GM19043 (cell line): ENCODE data around the gene NXPE3.
"Not testable (repeated sequence)": the region's sequence is repeated elsewhere in the genome, so short reads cannot be mapped to it uniquely, and the experiment has no call there.

Source experiments
- ATAC-seq: cut with Tn5 transposase; IDR thresholded peaks from one replicate; pipeline ENCODE4 v1.9.1; 2021; ENCODE audit warnings: low read depth; ENCODE audit not compliant: unreplicated experiment

NXPE3 gene

DNA sequence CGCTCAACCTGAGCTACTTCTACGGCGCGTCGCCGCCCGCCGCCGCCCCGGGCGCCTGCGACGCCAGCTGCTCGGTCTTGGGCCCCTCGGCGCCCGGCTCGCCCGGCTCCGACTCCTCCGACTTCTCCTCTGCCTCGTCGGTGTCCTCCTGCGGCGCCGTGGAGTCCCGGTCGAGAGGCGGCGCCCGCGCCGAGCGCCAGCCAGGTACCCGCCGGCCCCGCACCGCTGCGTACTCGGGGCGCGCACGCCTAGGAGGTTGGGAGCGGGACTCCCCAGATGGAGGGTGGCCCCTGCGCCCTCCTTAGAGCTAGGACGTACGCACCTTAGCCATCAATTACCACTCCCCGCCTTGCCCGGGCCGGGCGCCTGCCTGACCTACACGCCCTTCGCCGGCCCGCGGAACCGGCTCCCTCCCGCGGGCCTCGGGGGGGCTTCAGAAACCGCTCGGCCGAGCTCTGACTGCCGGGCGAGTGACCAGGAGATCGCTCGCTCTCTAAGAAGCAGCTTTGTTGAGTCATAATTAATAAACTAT, 70.8 kb downstream of the NXPE3 start:
- ATAC-seq = peak; percentile 17

DNA sequence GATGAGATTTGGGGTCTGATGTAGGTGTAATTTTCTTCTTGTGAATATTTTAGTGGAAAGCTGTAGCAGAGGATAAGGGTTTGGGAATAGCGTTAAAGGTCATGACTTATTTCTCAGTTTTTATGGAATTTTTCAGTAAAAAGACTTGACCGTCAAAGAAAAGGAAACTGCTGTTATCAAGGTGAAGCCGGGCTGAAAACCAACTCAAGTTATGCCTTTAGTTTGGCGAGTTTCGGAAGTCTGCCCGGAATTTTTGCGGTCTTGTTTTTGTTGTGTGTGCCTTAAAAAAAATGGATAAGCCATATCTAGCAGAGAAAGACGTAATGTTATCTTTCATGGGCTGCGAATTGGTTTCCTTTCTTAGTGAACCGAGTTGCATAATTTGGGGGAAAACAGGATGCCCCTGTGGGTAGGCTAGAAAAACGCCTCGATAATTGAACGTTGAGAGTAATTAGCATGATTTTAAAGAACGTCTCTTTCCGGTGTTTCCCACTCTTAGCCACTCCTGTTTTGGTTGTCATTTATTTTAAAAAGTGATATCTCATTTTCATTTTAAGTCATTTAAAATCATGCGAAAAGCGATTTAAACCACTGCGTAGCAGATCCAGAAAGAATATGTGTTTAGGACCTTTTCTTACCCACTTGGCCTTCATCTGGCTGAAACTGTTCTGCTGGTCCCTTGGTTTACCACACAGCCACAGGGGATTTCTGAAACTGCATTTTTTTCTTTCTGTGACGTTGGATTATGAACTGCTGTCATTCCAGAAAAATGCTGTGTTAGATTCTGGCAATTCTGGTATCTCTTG, 71.4 kb downstream of the NXPE3 start:
- ATAC-seq = peak; percentile 17

DNA sequence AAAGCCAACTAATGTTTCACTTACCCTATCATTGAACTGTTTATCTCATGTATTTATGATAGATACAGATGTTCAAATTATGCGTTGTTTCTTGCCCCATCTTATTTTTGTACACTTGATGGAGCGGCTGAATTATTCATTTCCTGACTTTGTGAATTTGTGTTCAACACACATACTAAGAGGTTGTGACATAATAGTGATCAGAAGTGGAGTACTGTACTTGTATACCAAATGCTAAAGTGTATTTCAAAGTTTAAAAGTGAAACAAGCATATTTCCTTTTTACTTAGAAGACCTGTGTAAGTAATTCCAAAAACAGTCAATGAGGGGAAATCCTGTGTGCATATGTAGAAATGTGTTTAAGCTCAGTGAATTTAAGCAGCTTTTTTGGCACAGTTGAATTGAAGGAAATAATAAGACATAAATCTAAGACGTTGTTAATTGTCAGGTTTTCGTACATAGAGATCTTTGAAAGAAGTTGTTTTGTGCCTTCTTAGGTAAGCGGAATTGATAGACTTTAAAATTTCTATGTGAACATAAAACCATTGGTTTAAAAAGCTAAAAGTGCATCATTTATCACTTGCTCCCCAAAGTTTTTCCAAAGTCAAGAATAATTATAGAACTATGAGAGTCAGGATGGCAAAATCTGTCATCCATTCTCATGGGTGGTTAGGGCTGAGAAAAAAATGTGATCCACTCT, 72.2 kb downstream of the NXPE3 start:
- no peak for ATAC-seq

DNA sequence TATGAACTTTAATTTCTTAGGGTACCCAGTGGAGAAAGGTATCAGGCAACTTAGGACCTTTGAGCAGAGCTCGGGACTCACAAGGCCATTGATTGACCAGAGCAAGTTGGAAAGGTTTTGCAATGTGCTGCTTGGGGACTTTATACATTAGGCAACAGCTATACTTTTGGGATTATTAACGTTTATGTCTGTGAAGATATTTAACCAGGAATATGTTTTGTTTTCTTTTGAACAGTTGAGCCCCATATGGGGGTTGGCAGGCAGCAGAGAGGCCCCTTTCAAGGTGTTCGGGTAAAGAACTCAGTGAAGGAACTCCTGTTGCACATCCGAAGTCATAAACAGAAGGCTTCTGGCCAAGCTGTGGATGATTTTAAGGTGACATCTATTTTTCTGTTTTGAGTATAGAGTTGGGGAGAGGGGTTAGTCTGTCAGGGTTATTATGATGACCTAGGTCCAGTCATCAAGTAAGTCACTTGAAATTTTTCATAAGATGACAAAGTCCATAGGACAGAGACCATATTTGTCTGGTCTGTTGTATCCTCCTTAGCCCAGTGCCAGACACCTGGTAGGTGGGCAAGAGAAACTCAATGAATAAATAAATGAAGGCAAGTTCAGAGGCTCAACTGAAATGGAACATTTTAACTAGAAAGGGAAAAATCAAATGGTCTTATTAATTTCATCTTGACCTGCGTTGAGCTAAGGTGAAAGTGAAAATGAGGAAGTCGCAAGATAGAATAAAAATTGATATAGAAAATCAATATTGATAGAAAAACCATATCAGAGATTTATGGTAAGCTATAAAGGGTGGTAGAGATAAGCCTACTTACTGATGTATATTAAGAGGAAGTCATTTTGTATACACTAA, 73.1 kb downstream of the NXPE3 start:
- no peak for ATAC-seq

DNA sequence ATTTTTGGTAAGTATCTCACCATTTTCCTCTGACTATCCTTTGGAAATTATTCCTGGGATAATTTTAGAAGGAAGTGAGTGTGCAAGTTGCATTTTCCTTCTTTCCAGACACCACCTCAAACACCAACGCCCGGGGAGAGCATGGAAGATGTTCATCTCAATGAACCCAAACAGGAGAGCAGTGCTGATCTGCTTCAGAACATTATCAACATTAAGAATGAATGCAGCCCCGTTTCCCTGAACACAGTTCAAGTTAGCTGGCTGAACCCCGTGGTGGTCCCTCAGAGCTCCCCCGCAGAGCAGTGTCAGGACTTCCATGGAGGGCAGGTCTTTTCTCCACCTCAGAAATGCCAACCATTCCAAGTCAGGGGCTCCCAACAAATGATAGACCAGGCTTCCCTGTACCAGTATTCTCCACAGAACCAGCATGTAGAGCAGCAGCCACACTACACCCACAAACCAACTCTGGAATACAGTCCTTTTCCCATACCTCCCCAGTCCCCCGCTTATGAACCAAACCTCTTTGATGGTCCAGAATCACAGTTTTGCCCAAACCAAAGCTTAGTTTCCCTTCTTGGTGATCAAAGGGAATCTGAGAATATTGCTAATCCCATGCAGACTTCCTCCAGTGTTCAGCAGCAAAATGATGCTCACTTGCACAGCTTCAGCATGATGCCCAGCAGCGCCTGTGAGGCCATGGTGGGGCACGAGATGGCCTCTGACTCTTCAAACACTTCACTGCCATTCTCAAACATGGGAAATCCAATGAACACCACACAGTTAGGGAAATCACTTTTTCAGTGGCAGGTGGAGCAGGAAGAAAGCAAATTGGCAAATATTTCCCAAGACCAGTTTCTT, 74.2 kb downstream of the NXPE3 start:
- no peak for ATAC-seq

DNA sequence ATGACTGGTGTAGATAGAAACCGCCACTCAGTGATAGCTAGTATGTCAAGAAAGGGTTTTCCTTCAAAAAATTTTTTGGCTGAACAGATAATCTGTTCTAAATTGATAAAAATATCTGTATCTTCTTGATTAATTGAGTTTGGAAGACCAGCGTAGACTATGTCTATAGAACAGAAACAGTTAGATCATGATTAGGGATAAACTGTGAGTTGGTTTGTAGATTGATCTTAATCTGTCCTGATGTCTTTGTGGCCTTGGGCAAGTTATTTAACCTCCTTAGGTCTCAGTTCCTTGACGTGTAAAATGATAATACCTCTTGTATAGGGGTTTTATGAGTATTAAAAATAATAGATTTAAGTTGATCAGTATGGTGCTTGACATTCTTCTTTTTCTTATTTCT, 75.0 kb downstream of the NXPE3 start:
- ATAC-seq = no peak

DNA sequence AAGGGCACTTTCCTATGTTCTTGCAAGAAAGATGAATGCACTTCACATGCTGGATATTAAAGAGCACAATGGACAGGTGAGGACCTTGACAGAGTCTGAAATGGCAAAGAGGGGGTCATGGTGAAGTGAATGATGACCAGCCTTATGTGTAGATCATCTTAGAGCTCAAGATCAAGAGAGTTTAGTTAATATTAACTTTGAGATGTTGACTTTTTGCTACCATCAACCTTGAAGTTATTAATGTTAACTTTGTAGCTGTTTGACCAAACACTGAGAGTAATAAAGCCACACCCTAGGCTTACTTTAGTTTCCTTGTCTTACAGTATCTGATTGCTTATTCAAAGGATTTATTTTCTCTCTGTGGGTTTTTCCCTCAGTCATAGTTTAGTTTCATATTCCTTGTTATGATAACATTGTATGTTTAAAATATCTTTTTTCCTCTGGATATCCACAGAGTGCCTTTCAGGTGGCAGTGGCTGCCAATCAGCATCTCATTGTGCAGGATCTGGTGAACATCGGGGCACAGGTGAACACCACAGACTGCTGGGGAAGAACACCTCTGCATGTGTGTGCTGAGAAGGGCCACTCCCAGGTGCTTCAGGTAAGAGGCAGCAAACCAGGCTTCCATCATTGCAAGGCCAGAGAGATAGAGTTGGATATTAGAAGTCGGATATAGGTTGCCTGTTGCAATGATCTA, 75.7 kb downstream of the NXPE3 start:
- no peak for ATAC-seq

DNA sequence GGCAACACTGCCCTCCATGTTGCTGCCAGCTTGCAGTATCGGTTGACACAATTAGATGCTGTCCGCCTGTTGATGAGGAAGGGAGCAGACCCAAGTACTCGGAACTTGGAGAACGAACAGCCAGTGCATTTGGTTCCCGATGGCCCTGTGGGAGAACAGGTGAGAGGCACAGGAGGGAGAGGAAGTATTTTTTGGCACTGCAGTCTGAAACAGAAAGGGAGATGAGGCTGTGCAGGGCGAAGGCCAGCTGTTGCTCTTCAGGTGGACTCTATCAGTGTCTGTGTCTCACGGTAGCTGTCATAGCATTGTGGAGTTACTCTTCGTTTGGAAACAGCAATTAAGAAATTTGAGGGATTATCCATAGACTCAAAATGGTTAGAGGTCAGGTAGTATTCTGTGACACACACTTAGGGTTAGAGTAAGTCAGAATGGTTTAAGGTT, 78.3 kb downstream of the NXPE3 start:
- no peak for ATAC-seq

DNA sequence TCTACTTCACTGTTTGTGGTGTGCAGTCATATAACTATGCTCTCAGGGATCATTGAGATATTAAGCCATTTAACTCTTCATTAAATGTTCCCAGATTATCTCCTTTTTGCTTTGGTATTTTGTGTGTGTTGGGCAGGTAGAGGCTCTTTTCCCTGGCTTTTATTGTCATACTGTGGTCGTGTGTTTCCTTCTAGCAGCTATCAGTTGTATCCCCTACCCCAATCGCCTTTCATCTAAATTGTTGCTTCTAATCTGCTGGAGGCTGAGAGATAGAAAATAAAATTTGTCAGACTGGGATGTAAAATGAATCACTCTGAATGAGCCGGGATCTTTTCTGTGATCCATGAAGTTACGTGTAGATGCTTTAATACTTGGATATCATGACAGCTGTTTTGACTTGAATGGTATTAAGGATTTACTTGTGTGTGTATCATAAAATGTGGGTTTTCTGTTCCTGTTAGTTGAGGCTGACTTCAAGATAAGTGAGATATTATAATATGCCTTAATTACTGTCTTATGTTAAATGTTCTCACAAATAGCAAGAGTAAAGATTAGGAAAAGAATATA, 79.5 kb downstream of the NXPE3 start:
- no peak for ATAC-seq

DNA sequence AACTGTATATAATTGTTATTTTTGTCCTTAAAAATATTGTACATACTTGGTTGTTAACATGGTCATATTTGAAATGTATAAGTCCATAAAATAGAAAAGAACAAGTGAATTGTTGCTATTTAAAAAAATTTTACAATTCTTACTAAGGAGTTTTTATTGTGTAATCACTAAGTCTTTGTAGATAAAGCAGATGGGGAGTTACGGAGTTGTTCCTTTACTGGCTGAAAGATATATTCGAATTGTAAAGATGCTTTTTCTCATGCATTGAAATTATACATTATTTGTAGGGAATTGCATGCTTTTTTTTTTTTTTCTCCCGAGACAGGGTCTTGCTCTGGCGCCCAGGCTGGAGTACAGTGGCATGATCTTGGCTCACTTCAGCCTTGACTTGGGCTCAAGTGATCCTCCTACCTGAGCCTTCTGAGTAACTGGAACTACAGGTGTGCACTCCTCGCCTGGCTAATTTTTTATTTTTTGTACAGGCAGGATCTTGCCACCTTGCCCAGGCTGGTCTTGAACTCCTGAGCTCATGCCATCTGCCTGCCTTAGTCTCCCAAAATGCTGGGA, 81.0 kb downstream of the NXPE3 start:
- no peak for ATAC-seq

DNA sequence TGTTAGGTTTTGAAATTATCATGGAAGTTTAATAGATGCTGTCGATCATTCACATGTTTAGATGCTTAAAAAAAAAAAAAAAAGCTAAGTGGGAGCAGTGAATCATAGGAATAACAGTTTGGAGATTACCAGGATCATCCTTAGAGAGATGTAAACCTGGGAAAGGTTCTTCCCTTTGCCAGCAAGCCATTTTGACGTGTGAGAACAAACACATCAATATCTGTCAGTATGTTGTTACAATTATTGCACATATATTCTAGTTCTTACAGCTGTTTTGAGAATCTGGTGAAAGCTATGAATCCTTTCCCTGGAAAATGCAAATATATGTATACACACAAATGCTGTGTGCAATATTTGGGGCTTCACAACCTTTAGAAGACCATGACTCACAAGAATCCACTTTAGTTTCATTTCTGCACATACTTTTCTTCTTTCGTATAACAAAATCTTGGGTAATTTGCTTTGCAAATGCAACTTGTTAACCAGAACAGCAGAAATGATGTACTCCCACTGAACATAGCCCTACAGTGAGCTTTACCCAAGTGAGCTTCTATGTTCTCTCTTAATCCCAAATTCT, 82.3 kb downstream of the NXPE3 start:
- ATAC-seq = peak; percentile 40

DNA sequence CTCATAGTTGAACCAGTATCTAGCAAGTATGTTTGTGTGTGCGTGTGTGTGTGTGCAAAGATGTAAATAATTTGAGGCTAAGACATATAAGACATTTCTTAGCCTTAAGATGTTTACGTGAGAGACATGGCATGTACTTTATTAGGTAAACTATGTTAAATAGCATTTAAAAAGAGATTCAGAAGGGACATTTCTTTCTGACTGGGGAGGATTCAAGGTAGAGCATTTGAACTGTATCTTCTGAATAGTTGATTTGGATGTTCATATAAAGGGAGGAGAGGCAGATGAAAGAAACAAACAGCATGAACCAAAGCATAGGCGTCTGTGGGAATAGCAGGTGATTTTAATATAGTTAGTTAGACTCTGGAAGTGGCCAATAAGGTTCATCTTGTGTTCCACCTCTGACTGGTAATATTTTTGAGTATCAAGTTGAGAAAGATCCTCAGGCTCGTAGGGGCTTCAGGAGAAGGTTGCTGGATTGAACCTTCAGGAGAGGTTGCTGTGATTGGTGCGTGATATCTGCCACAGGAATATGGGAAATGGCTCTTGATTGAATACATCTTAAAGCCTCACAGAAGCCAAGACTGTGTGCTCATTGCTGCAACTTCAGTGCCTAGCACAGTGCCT, 82.9 kb downstream of the NXPE3 start:
- ATAC-seq = peak; percentile 11

DNA sequence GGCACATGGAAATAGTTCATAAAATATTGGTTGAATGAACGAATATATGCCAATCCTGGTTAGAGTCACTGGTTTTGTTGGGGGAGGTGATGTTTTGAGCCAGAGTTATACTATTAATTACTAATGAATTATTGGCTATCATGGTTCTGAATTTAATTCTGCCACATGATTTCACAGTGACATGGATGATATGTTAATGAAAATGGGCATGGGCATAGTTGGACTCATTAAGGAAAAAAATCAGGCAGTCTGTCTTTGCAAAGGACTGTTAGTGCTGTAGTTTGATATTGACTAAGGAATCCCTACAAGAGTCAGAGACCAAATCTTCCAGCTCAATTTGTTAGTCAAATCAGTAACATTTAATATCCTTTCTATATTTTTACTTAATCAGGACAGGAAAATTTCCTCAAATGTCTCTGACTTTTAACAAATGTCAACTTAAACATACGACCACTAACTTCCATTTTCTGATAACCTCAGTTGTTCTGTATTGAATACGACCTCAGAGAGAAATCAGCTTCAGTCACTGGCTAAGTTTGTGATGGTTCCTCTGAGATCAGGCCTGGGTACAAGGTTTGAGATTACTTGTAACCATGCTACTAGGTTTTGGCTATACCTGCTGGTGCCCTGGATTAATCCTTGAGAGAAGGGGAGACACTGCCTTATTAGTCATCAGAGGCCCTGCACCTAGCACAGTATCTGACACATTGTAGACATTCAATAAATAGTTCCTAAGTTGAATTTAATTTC, 83.6 kb downstream of the NXPE3 start:
- ATAC-seq = no peak

DNA sequence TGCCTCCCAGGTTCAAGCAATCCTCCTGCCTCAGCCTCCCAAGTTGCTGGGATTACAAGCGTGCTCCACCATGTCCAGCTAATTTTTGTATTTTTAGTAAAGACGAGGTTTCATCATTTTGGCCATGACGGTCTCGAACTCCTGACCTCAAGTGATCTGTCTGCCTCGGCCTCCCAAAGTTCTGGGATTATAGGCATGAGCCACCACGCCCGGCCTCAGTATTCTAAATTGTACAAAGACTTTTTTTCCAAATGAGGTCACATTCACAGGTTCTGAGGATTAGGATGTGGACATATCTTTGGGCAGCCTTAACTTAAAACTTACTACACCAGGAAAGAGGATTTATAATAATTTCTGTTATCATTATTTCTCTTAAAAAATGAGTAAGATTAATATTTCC, 85.9 kb downstream of the NXPE3 start:
- ATAC-seq = not testable (repeated sequence)

DNA sequence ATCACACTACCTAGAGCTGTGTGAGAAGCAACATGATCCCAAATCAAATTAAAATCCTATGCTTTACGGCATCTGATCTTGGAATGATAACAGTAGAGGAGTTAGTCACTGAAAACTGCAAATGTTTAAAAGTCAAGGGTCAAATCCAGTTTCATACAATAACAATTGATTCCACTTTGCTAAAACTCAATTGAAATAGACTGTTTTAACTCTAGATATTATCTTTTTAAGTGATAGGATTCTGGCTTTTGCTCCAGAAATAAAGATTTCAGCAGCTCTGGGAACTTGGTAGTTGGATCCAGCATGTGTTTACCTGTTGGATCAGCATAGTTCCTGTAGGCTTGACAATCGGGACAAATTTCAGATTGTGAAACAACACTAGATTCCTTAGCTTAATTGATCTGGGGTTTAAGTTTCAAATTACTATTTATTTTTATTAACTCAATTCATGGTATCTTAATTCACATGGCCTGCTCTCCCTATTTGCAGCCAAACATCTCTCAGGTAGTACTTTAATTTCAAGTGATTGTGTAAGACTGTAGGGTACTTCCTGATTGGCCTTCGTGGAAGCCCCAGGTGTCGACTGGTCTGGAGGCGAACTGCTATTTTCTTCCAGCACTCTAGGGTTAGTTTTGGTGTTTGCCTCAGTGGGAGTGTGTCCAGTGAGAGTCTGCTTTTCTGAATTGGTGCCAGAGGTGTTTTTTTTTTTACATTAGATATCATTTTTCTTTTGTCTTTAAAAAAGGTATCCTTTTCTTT, 86.9 kb downstream of the NXPE3 start:
- no peak for ATAC-seq

DNA sequence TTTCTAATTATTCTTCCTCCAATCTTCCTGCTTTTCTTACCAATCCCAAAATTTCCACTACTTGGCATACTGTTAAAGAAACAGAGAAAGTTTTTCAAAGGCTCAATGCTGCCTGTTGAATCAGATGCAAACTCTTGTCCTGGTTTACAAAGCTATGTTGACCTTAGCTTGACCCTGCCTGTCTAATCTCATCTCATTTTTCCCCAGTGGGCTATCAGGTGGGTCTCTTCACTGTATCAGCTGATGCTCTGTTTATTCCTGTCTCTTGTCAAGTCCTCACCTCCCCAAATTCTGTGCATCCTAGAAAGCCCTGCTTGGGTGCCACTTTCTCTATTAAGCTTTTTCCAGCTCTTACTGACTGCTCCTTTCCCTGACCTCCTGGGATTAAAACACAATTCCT, 88.5 kb downstream of the NXPE3 start:
- ATAC-seq = no peak

DNA sequence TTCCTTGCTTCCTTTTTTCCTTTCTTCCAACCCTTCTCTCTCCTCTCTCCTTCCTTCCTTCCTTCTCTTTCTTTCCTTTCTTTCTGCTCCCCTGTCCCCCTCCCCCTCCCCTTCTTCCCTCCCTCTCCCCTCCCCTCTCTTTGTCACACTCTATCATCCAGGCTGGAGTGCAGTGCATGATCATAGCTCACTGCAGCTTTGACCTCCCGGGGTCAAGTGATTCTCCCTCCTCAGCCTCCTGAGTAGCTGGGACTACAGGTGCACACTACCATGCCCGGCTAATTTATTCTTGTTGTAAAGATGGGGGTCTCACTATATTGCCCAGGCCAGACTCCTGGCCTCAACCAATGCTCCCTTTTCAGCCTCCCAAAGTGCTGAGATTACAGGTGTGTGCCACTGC, 89.0 kb downstream of the NXPE3 start:
- ATAC-seq = no peak
